ENCODE results near the gene CYBA. TPM values are rescaled to one million over a fixed set of nuclear protein-coding genes. Genes with fewer than 3 reads are reported as not detected.

Gene CYBA
- total and polyA plus RNA-seq, 10 of the 15 experiments (the other 5 are each of a cell fraction or from before 2014, with no cell fraction given) = 0.55 to 598 (median 258) TPM

- intact Hi-C loops (cut with micrococcal nuclease; ENCODE audit: unreplicated experiment) = no loop called here
- in situ Hi-C loops (cut with MboI) = no loop called here
- no peak overlapping the region for H2AFZ ChIP-seq (ENCODE audit: control insufficient read depth, low read depth, low read length)
- no peaks in the 10 kb centered on the region for H4K20me1 ChIP-seq (ENCODE audit: control insufficient read depth, insufficient read depth)
- no peak for FAIRE-seq
- no peak overlapping the region for H3K4me3 ChIP-seq
- no peak overlapping the region for H3K4me2 ChIP-seq (ENCODE audit: control insufficient read depth, insufficient read depth)
- POLR2A ChIA-PET = interaction anchor here (0.8 to 1.5 kb wide), 3 partner anchors 10 to 16 kb away, joined by 3 to 4 read pairs (median 4); no protein-coding TSS in a partner anchor
- CTCF ChIA-PET = interaction anchor here (1.1 to 2.0 kb wide), 5 partner anchors 13 to 50 kb away, joined by 3 to 7 read pairs (median 4); no protein-coding TSS in a partner anchor
- H3K4me1 ChIP-seq (ENCODE audit: control insufficient read depth, insufficient read depth, low read length) = peaks cover 32% of the 10 kb centered on the region
- no peaks in the 10 kb centered on the region for H3K9me3 ChIP-seq (replicated peaks; ENCODE audit: control insufficient read depth, insufficient read depth, low read length)
- DNase-seq (ENCODE audit: low read depth, low spot score) = no peak
- ATAC-seq = no peak
- no peaks in the 10 kb centered on the region for H3K79me2 ChIP-seq (ENCODE audit: control insufficient read depth, insufficient read depth, low read length)
- SMC1A ChIA-PET (ENCODE audit: uncharacterized antibody, unreplicated experiment) = interaction anchor here (0.6 to 1.3 kb wide), 3 partner anchors 13 to 811 kb away, joined by 3 to 7 read pairs (median 4); no protein-coding TSS in a partner anchor
- no peak overlapping the region for H3K27ac ChIP-seq (ENCODE audit: control insufficient read depth, insufficient read depth)
- TF ChIP-seq IKZF2 (IDR thresholded peaks at IDR 0.05) (no peak), FOS (IDR thresholded peaks at IDR 0.05; ENCODE audit: borderline replicate concordance, extremely low read depth, insufficient read length) (no peak), SREBF2 (IDR thresholded peaks at IDR 0.05; ENCODE audit: low read length) (no peak), NR2C1 (IDR thresholded peaks at IDR 0.05) (no peak), SMARCA5 (IDR thresholded peaks at IDR 0.05) (no peak), SMAD5 (IDR thresholded peaks at IDR 0.05; ENCODE audit: low read depth) (no peak), BRCA1 (IDR thresholded peaks at IDR 0.05; ENCODE audit: low read depth, low read length) (no peak), DPF2 (IDR thresholded peaks at IDR 0.05) (no peak), RB1 (IDR thresholded peaks at IDR 0.05; ENCODE audit: borderline replicate concordance) (no peak), TBL1XR1 (IDR thresholded peaks at IDR 0.05; ENCODE audit: low read depth, low read length) (no peak), KDM1A (IDR thresholded peaks at IDR 0.05; ENCODE audit: borderline replicate concordance) (no peak)
- TF ChIP-seq, protein P1, sequence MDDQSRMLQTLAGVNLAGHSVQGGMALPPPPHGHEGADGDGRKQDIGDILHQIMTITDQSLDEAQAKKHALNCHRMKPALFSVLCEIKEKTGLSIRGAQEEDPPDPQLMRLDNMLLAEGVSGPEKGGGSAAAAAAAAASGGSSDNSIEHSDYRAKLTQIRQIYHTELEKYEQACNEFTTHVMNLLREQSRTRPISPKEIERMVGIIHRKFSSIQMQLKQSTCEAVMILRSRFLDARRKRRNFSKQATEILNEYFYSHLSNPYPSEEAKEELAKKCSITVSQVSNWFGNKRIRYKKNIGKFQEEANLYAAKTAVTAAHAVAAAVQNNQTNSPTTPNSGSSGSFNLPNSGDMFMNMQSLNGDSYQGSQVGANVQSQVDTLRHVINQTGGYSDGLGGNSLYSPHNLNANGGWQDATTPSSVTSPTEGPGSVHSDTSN (IDR thresholded peaks at IDR 0.05; ENCODE audit: insufficient replicate concordance, low read depth, low read length) = no peak
- TF ChIP-seq, protein P2, sequence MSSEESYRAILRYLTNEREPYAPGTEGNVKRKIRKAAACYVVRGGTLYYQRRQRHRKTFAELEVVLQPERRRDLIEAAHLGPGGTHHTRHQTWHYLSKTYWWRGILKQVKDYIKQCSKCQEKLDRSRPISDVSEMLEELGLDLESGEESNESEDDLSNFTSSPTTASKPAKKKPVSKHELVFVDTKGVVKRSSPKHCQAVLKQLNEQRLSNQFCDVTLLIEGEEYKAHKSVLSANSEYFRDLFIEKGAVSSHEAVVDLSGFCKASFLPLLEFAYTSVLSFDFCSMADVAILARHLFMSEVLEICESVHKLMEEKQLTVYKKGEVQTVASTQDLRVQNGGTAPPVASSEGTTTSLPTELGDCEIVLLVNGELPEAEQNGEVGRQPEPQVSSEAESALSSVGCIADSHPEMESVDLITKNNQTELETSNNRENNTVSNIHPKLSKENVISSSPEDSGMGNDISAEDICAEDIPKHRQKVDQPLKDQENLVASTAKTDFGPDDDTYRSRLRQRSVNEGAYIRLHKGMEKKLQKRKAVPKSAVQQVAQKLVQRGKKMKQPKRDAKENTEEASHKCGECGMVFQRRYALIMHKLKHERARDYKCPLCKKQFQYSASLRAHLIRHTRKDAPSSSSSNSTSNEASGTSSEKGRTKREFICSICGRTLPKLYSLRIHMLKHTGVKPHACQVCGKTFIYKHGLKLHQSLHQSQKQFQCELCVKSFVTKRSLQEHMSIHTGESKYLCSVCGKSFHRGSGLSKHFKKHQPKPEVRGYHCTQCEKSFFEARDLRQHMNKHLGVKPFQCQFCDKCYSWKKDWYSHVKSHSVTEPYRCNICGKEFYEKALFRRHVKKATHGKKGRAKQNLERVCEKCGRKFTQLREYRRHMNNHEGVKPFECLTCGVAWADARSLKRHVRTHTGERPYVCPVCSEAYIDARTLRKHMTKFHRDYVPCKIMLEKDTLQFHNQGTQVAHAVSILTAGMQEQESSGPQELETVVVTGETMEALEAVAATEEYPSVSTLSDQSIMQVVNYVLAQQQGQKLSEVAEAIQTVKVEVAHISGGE (CRISPR knock-in tag; IDR thresholded peaks at IDR 0.05) = no peak
- TF ChIP-seq, protein P3, sequence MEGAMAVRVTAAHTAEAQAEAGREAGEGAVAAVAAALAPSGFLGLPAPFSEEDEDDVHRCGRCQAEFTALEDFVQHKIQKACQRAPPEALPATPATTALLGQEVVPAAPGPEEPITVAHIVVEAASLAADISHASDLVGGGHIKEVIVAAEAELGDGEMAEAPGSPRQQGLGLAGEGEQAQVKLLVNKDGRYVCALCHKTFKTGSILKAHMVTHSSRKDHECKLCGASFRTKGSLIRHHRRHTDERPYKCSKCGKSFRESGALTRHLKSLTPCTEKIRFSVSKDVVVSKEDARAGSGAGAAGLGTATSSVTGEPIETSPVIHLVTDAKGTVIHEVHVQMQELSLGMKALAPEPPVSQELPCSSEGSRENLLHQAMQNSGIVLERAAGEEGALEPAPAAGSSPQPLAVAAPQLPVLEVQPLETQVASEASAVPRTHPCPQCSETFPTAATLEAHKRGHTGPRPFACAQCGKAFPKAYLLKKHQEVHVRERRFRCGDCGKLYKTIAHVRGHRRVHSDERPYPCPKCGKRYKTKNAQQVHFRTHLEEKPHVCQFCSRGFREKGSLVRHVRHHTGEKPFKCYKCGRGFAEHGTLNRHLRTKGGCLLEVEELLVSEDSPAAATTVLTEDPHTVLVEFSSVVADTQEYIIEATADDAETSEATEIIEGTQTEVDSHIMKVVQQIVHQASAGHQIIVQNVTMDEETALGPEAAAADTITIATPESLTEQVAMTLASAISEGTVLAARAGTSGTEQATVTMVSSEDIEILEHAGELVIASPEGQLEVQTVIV (IDR thresholded peaks at IDR 0.05; ENCODE audit: borderline replicate concordance, partially characterized antibody) = no peak
- BruUV-seq (replicated peaks) = no TSS peak
- H3K9ac ChIP-seq (ENCODE audit: control insufficient read depth, insufficient read depth, low read length) = no peak overlapping the region
- no peaks in the 10 kb centered on the region; a peak in 1 of 4 replicates for H3K27me3 ChIP-seq (replicated peaks in 1 of 2; ENCODE audit: control insufficient read depth in 2 of 2, insufficient read depth in 2 of 2, low read length in 1 of 2)
- RAD21 ChIA-PET (ENCODE audit: unreplicated experiment) = no interaction called here
- no peaks in the 10 kb centered on the region for H3K36me3 ChIP-seq (ENCODE audit: control insufficient read depth in 2 of 2, insufficient read depth in 2 of 2, low read length in 1 of 2)
- WGBS (ENCODE audit: insufficient coverage, insufficient replicate concordance, low lambda C conversion rate, missing lambda C conversion rate) = 37% methylated on average over 3 of the region's 3 CpGs
Observed at GRCh38 chr16:88687676-88688012, 36.8 kb upstream of the CYBA start.

All from GM12878 (cell line).